HEK293T (cell line): Measurements from ENCODE around the gene APOBEC3F.

Experiments used
- ARNT ChIP-seq: fragments of 450-650 bp; IDR thresholded peaks from 2 replicates; pipeline ENCODE4 v1.6.1; 2017; ENCODE audit warnings: mild to moderate bottlenecking
- BHLHE40 ChIP-seq: fragments of 450-650 bp; IDR thresholded peaks from 2 replicates; pipeline ENCODE4 v1.6.1; 2016; ENCODE audit warnings: mild to moderate bottlenecking, moderate library complexity, borderline replicate concordance
- ELF4 ChIP-seq: fragments of 450-650 bp; IDR thresholded peaks from 2 replicates; pipeline ENCODE4 v1.6.1; 2017; ENCODE audit warnings: antibody characterized with exemption
- HDGF ChIP-seq: fragments of 450-650 bp; IDR thresholded peaks from 2 replicates; pipeline ENCODE4 v1.6.1; 2017; ENCODE audit warnings: antibody characterized with exemption, borderline replicate concordance
- L3MBTL2 ChIP-seq: fragments of 450-650 bp; conservative IDR thresholded peaks from 2 replicates; pipeline ENCODE4 v1.6.1; 2016; ENCODE audit warnings: mild to moderate bottlenecking
- NFRKB ChIP-seq: fragments of 450-650 bp; IDR thresholded peaks from 2 replicates; pipeline ENCODE4 v1.6.1; 2016; ENCODE audit warnings: mild to moderate bottlenecking, moderate library complexity
- PKNOX1 ChIP-seq: fragments of 450-650 bp; IDR thresholded peaks from 2 replicates; pipeline ENCODE4 v1.6.1; 2016
- SP1 ChIP-seq: fragments of 450-650 bp; IDR thresholded peaks from 2 replicates; pipeline ENCODE4 v1.6.1; 2017
- SUZ12 ChIP-seq: fragments of 450-650 bp; IDR thresholded peaks from 2 replicates; pipeline ENCODE4 v1.6.1; 2016; ENCODE audit warnings: mild to moderate bottlenecking
- TARDBP ChIP-seq: fragments of 450-650 bp; IDR thresholded peaks from 2 replicates; pipeline ENCODE4 v1.6.1; 2016

- TF ChIP-seq NFRKB (no peak), BHLHE40 (no peak), PKNOX1 (no peak), HDGF (no peak), ELF4 (no peak), SUZ12 (no peak), TARDBP (no peak), L3MBTL2 (no peak), SP1 (no peak), ARNT (no peak)
These were observed 62.8 kb downstream of the APOBEC3F start for GRCh38 chr22:39103431-39103830.
